ENCODE data around the gene ATXN1. TPM values are rescaled to one million over a fixed set of nuclear protein-coding genes. Genes with fewer than 3 reads are reported as not detected.

Gene ATXN1
- total RNA-seq, 1 experiment from 2014 or later = 5.6 TPM

- H3K27ac Mint-ChIP-seq = no peak overlapping the region
These were observed 17.3 kb upstream of the ATXN1 start for GRCh38 chr6:16778521-16778920.

More at GRCh38 chr6:16778521-16778920, 17.3 kb upstream of the ATXN1 start:
- Histone ChIP-seq H3K9ac (ENCODE audit: extremely low read depth, insufficient read length, low read length) (no peak overlapping the region), H3T11ph (ENCODE audit: low read length) (no peak overlapping the region), H3K23ac (ENCODE audit: insufficient read length, low read depth, low read length) (no peak overlapping the region), H3K79me1 (ENCODE audit: insufficient read depth, low read depth, low read length, poor library complexity, severe bottlenecking) (no peaks in the 10 kb centered on the region), H3K4me2 (ENCODE audit: insufficient read depth, insufficient read length, low read length) (no peak overlapping the region), H4K5ac (ENCODE audit: insufficient read length, low read depth, low read length) (no peak overlapping the region), H2AFZ (ENCODE audit: low read length) (no peak overlapping the region), H3K4ac (ENCODE audit: low read depth, low read length) (no peak overlapping the region), H4K20me1 (ENCODE audit: control insufficient read depth, insufficient read depth, insufficient read length) (no peaks in the 10 kb centered on the region), H3K14ac (ENCODE audit: insufficient read depth, low read length) (no peak overlapping the region), H3K18ac (ENCODE audit: insufficient read length, low read depth, low read length) (no peak overlapping the region), H3K23me2 (ENCODE audit: insufficient read length, low read depth, low read length, poor library complexity, severe bottlenecking) (no peaks in the 10 kb centered on the region), H4K91ac (ENCODE audit: insufficient read length, low read depth, low read length) (no peak overlapping the region), H2BK20ac (ENCODE audit: low read depth, low read length, poor library complexity, severe bottlenecking) (no peak overlapping the region), H2BK15ac (ENCODE audit: low read depth, low read length) (no peak overlapping the region), H3K4me1 (ENCODE audit: insufficient read depth, low read length) (no peaks in the 10 kb centered on the region; the same call in 1 of the 2 replicates), H2BK120ac (ENCODE audit: low read depth, low read length, poor library complexity, severe bottlenecking) (no peak overlapping the region), H3K79me2 (ENCODE audit: insufficient read depth, low read length) (no peaks in the 10 kb centered on the region), H2BK5ac (ENCODE audit: insufficient read length, low read length) (no peak overlapping the region), H2AK5ac (ENCODE audit: insufficient read length, low read length) (no peak overlapping the region), H3K27ac (ENCODE audit: insufficient read length, low read depth, low read length) (no peak overlapping the region), H4K8ac (replicated peaks; ENCODE audit: insufficient read length, low read depth, low read length) (no peak overlapping the region), H2BK12ac (ENCODE audit: insufficient read length, low read depth, low read length) (no peak overlapping the region), H3K56ac (ENCODE audit: insufficient read length, low read depth, low read length) (no peak overlapping the region), H3K9me3 (ENCODE audit: control insufficient read depth, low read depth, low read length) (no peaks in the 10 kb centered on the region), H3K27me3 (ENCODE audit: insufficient read depth, low read length) (no peaks in the 10 kb centered on the region)
- Mint-ChIP-seq H3K4me1 (peaks cover 5 to 9% of the 10 kb centered on the region in 2 experiments), H3K27me3 (ENCODE audit: low read depth) (peaks cover 1% of the 10 kb centered on the region; the same call in 1 of the 2 replicates), H3K4me3 (no peak overlapping the region), H3K36me3 (ENCODE audit: insufficient read depth in 1 of 3, low read depth in 3 of 3) (no peaks in the 10 kb centered on the region), H3K9me3 (peaks cover 1 to 3% of the 10 kb centered on the region in 2 experiments; a peak in 2 of 5 replicates)
- no peak for DNase-seq
- no CpG with 5 or more reads among the region's 5 CpGs for whole genome bisulfite sequencing (ENCODE audit: extremely low coverage, insufficient read length, low lambda C conversion rate)
- TF ChIP-seq CTCF (conservative IDR thresholded peaks at IDR 0.05) = no peak
